ENCODE data around the gene RAB22A.

Gene RAB22A, protein sequence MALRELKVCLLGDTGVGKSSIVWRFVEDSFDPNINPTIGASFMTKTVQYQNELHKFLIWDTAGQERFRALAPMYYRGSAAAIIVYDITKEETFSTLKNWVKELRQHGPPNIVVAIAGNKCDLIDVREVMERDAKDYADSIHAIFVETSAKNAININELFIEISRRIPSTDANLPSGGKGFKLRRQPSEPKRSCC

DNA sequence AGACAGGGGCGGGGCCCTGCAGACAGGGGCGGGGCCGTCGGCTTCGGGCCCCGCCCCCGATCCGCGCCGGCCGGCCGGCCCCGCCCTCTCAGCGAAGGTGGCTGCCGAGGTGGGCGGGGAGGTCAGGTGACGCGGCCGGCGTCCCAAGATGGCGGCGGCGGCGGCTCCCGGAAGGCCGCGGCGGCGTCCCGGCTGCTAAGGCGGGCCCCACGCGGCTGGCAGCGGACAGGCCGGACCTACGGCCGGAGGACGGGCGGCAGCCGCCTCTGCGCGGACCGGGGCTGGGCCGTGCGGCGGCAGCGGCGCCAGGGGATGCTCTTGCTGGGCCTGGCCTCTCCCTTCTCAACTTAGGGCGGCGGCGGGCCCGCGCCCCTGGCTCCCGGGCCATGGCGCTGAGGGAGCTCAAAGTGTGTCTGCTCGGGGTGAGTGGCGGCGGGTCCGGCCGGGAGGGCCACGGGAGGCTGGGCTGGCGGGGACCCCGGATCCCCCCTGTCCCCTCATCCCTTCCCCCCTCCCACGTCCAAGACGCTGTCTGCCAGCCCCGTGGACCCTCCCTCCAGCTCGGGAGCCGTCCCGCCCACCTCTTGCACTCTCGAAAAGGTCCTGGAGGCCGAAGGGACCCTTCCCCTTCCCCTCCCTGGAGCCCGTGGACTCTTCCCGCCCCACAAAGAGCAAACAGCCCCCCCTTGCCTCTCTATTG, at the start of gene RAB22A:
RAB22A (plus strand) TSS at position 125 of the 700 bp plus-strand sequence; CDS start at position 387, 262 bp downstream.
- peak within 1 kb of the TSS; percentile 91 for H3K4me3 ChIP-seq (ENCODE audit: low read length)
- TF ChIP-seq, protein P1, sequence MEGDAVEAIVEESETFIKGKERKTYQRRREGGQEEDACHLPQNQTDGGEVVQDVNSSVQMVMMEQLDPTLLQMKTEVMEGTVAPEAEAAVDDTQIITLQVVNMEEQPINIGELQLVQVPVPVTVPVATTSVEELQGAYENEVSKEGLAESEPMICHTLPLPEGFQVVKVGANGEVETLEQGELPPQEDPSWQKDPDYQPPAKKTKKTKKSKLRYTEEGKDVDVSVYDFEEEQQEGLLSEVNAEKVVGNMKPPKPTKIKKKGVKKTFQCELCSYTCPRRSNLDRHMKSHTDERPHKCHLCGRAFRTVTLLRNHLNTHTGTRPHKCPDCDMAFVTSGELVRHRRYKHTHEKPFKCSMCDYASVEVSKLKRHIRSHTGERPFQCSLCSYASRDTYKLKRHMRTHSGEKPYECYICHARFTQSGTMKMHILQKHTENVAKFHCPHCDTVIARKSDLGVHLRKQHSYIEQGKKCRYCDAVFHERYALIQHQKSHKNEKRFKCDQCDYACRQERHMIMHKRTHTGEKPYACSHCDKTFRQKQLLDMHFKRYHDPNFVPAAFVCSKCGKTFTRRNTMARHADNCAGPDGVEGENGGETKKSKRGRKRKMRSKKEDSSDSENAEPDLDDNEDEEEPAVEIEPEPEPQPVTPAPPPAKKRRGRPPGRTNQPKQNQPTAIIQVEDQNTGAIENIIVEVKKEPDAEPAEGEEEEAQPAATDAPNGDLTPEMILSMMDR (IDR thresholded peaks at IDR 0.05; ENCODE audit: insufficient read depth, low read depth, low read length, missing control alignments), result no peak
- DNase-seq (ENCODE audit: low read depth), result peak; percentile 88

DNA sequence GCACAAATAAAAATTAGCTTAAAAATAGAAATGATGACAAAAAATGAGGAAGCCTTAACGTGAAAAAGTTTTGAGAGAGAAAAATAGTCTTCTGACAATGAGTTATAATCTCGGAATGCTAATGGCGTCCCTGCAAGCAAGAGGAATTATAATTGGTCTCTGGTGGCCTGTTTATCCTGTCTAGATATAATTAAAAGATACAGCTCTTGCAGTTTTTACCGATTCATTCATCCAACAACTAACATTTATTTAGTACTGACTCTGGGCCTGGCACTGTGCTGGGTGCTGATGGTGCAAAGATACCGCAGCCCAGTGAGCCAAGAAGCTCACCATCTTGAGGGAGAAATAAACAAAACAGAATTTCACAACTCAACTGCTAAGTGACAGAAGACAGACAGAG, 49.5 kb upstream of the RAB22A start:
- no peak for DNase-seq (ENCODE audit: low read depth)
- TF ChIP-seq, protein P1 (IDR thresholded peaks at IDR 0.05; ENCODE audit: insufficient read depth, low read depth, low read length, missing control alignments), result no peak

DNA sequence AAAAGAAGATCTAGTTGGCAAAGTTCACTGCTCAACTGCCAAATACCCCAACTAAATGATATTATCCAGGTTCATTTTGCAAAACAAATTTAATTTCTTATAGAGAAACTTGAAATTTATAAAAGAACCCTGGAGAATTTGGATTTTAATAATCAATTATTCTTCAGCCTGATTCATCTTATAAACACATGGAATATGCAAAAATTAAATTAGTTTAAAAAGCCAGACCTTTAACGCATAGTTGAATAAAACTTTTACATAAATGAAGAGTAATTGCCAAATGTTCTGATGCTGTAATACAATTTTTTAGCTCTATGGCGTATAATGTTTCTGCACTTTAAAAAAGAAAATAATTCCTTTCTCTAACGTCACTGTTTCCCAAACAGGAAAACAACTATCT, 47.9 kb upstream of the RAB22A start:
- DNase-seq (ENCODE audit: low read depth), result no peak
- TF ChIP-seq, protein P1 (IDR thresholded peaks at IDR 0.05; ENCODE audit: insufficient read depth, low read depth, low read length, missing control alignments), result no peak
- no peak overlapping the region for H3K4me3 ChIP-seq (ENCODE audit: low read length)

More for the DNA sequence above, 49.5 kb upstream of the RAB22A start:
- no peak overlapping the region for H3K4me3 ChIP-seq (ENCODE audit: low read length)

DNA sequence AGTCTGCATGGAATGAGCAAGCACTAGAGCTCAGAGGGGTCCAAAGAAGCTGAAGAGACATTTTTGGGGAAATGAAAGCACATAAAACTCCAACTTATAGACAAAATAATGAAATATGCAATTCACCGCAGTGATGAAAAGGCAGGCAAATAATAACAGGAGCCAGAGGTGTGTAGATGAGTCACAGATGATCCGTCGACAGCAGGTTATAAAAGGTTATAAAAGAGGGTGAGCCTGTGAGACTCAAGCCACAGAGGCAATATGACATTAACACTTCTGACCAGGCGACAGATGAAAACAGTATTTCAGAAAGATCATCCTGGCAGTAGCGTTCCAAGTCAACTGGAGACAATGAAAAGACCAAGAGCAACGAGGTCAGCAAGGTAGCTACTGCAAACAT, 45.2 kb upstream of the RAB22A start:
- DNase-seq (ENCODE audit: low read depth), result peak; percentile 34
- TF ChIP-seq, protein P1 (IDR thresholded peaks at IDR 0.05; ENCODE audit: insufficient read depth, low read depth, low read length, missing control alignments), result no peak
- H3K4me3 ChIP-seq (ENCODE audit: low read length), result no peak overlapping the region

DNA sequence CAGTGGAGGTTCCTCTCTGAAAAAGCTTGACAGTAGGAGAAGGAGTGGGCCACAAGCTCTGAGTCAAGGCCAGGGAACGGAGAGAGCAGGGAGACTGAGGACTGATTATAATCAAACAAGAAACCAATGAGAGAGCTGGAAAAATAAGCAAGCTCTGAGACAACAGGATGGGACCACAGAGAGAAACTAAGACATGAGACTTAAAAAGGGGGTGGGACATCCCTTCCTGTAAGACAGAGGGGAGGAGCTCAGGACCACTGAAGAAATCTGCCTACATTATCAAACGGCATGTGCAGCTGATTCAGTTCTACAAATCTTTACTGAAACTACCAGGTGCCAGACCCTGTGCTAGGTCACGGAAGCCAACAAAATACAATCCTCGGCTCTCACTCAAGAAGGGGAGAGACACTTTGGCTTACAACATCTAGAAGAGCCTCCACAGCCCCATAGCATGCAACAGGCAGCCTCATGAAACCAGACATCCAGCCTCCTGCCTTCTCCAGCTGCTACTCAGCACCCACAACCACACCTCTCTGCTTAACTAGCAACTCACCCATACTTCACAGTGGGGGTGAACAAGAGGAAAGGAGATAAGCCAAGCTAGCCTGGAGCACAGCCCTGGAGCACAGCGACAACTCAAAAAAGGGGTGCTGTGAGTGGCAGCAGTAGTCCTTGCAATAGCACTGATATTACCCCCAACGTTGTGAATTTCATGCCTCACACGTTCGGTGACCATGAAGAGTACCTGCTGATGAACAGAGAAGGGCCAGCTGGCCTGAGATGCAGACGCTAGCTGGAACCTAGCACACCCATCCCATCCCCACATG, 41.9 kb upstream of the RAB22A start:
- H3K4me3 ChIP-seq (ENCODE audit: low read length), result no peak overlapping the region

DNA sequence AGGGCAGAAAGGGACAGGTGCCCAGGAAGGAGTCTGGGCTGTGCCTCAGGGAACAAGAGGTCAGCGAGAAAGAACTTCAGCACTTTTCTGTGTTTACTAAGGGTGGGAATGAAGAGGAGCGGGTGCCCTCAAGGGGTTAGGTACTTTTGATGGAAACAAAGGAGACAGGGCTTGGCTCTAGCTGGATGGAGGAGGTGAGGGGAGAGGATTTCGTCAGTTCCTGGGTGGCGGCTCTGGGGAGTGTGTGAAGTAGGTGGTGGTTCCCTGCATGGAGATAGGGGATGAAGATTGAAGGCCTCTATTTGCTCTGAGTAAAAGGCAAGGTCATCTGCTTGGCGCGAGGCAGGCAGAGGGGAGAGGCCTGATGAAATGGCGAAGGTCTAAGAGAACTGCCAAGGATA, 41.1 kb upstream of the RAB22A start:
- H3K4me3 ChIP-seq (ENCODE audit: low read length), result no peak overlapping the region
- TF ChIP-seq, protein P1 (IDR thresholded peaks at IDR 0.05; ENCODE audit: insufficient read depth, low read depth, low read length, missing control alignments), result no peak

More for the DNA sequence above, 41.9 kb upstream of the RAB22A start:
- DNase-seq (ENCODE audit: low read depth), result no peak
- TF ChIP-seq, protein P1 (IDR thresholded peaks at IDR 0.05; ENCODE audit: insufficient read depth, low read depth, low read length, missing control alignments), result no peak

More for the DNA sequence above, 41.1 kb upstream of the RAB22A start:
- DNase-seq (ENCODE audit: low read depth), result no peak

Measured in epithelial cell of esophagus (primary cell).